Left ventricle myocardium superior (tissue), 1 donor: ENCODE results near the gene LPAR2. TPM values are rescaled to one million over a fixed set of nuclear protein-coding genes. Genes with fewer than 3 reads are reported as not detected.
"Not testable (repeated sequence)": the region's sequence is repeated elsewhere in the genome, so short reads cannot be mapped to it uniquely, and the experiment has no call there.

Experiments used
- ATAC-seq: fragments of 200-7000 bp; cut with Tn5 transposase; one replicate; pipeline ENCODE4 v1.9.1; 2020; ENCODE audit warnings: mild to moderate bottlenecking, moderate library complexity
- DNase-seq: peaks from one replicate; pipeline ENCODE4 v3.0.0-alpha.2; 2020
- intact Hi-C: fragments of 100-400 bp; cut with micrococcal nuclease; formaldehyde crosslinking; loops from one replicate; pipeline ENCODE4 v1.11.0; 2022
- total RNA-seq: library from RNA; stranded (reverse); fragmentation: NEBNext Ultra II Directional; extraction: Animal tissue kit (Norgen Biotek cat#: 25700); gene quantifications from one replicate; pipeline ENCODE4 v1.2.1, GENCODE V29; 2021
- donor health status: DM: no; HTN: yes; CAD: no; lungs with severe emphysema.

The LPAR2 gene
- total RNA-seq, 1 donor from 2014 or later, result 1.6 TPM

DNA sequence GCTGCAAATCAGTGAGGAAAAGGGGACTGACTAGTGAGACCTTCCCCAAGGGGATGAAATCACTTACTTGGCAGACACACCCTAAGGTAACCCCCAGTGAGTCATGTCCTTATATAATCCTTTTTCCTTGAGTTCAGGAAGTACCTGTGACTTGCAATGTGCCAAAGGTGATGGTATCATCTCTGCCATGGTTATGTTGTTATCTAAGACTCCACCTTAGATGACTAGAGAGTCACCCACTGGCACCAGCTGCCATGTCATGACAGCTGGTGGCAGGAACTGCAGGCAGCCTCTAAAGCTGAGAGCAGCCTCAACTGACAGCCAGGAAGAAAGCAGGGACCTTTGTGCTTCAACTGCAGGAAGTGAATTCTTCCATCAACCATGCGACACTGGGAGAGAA is 22.0 kb downstream of the LPAR2 start:
- intact Hi-C loops, result no loop called here
- ATAC-seq (no peak), DNase-seq (no peak)

DNA sequence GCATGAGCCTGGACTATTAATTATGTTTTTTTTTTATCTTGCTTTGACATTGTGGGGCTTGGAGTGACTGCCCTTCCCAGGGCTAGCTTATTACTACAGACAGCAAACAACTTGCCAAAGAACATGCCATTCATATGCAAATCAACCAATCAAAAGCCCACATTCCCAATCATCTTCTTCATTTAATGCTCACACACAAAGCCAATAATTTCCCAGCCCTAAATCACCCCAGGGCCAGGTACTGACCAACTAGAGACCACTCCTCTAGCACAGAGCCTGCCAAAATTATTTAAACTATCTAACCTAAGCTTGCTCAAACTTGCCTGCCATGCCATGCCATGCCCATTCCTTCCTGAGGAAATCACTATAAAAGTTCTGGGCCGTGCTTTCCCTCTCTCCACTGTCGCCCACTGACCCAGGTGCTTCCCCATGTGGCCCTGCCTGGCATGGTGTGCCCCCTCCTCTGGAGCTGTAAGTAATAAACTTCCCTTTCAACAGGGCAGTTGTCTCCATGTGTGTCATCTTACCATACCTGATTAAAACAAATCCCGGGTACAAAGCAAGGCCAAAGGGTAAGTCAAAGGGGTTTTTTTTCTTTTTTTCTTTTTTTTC is 25.2 kb downstream of the LPAR2 start:
- intact Hi-C loops, result no loop called here
- DNase-seq, result no peak
- ATAC-seq, result no peak

DNA sequence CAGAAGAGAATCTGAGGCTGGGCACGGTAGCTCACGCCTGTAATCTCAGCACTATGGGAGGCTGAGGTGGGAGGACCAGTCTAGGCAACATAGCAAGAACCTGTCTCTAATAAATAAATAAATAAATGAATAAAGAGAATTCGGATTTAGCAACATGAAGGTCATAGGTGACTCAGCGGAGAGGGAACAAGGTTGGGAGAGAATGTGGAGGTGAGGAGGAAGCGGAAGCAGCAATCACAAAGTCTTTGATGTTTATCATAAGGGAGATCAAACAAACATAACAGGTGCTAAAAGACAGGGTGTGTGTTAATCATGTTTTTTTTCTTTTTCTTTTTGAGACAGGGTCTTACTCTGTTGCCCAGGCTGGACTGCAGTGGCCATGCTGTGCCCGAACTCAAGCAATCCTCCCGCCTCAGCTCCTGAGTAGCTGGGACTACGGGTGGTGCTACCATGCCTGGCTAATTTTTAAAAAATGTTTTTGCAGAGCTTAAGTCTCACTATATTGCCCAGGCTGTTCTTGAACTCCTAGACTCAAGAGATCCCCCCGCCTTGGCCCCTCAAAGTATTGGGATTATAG is 25.8 kb downstream of the LPAR2 start:
- DNase-seq, result no peak
- intact Hi-C loops, result no loop called here

DNA sequence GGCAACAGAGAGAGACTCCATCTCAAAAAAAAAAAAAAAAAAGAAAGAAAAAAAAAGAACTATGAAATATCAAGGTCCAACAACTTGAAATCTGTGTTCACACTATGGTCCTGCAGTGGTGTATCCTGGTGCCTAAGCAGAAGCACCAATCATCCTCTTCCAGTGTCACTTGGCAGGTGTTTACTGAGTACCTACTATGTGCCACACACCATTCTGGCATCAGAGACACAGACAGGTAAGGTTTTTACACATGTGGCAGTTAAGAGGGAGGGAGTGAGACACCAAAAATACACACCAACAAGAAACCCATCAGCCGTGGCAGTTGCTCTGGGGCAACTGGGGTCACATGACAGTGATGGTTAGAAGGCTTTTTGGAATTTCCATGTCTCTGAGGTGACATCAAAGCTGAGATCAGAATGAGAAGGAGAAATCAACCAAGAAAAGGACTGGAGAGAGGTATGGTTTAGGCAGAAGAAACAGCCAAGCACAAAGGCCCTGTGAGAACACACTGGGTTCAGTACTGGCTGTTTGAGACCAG is 27.2 kb downstream of the LPAR2 start:
- ATAC-seq, result no peak
- intact Hi-C loops, result no loop called here
- DNase-seq, result no peak

More for the DNA sequence above, 25.8 kb downstream of the LPAR2 start:
- no peak for ATAC-seq

DNA sequence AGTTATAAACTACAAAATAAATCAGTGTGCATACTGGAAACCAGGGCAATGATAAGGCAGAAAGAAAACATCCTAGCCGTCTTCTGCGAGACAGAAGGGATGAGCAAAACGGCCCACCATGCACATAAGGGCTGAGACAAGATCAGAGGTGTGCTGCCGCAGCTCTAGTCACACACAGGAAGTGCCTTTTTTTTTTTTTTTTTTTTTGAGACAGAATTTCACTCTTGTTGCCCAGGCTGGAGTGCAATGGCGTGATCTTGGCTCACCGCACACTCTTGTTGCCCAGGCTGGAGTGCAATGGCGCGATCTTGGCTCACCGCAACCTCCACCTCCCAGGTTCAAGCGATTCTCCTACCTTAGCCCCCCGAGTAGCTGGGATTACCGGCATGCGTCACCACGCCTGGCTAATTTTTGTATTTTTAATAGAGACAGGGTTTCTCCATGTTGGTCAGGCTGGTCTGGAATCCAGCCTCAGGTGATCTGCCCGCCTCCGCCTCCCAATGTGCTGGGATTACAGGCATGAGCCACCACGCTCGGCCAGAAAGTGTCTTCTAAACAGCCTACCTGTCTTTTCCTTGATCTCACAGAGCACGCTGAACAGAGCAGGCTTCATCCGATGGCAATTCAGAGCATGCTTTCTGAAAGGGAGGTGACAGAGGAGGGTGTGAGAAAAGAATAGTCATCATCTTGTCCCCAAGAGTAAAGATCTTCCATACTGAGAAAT is 29.1 kb downstream of the LPAR2 start:
- ATAC-seq, intact Hi-C loops, DNase-seq: not testable (repeated sequence)

DNA sequence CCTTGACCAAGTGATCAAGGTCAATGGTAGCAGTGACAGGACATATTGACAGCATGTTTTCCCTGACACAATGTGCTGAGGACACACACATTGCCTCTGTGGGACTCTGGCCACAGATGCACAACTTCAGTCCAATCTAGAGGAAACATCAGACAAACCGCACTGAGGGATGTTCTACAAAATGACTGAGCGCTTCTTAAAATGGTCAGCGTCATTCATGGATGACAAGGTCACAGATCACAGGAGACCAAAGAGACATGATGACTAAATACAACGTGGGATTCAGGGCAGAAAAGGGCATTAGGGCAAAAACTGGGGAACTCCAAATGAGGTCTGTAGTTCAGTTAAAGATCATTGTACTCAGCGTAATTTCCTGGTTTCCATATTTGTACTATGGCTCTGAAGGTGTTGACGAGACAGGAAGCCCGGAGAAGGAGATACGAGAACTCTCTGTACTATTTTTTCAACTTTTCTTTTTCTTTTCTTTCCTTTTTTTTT is 30.2 kb downstream of the LPAR2 start:
- intact Hi-C loops, result no loop called here
- ATAC-seq (no peak), DNase-seq (no peak)

DNA sequence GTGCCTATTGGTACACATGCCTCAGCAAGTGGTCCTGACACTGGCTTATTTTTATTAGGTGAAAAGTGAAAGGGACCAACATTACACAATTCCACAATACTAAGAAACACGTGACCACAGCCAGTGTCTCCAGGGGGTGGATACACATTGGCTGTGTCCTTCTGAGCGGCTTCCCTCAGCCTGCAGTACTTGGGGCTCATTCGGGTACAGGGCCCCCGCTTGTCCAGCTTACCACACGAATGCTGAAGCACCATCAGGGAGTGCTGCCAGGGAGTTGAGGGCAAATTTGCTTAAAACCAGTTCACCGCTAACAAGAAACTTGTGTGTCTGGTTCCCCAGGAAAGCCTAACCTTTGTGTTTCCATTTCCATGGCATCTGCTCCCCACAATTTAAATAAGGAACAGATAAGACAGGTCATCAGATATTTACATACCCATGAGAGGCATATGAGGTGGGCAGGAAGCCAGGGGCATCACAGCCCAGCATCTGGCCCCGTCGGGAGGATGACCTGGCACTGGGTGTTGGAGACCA is 32.8 kb downstream of the LPAR2 start:
- no peak for DNase-seq
- intact Hi-C loops, result no loop called here
- ATAC-seq, result no peak

DNA sequence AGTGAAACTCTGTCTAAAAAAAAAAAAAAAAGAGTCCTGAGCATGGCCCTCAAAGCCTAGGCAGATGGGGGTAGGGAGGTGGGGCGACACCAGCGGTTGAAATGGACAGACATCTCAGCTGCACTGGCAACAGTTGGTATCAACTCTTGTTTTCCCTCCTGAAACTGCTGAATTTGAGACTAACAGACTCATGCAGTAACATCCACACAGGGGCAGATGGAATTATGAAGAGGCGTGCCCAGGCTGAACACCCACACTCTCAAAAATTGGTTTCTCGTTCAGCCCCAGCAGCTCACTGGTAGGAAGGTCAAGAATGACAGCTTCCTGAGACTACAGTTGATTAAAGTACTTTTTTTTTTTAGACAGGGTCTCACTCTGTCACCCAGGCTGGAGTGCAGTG is 33.6 kb downstream of the LPAR2 start:
- ATAC-seq (no peak), DNase-seq (no peak)
- intact Hi-C loops, result no loop called here

DNA sequence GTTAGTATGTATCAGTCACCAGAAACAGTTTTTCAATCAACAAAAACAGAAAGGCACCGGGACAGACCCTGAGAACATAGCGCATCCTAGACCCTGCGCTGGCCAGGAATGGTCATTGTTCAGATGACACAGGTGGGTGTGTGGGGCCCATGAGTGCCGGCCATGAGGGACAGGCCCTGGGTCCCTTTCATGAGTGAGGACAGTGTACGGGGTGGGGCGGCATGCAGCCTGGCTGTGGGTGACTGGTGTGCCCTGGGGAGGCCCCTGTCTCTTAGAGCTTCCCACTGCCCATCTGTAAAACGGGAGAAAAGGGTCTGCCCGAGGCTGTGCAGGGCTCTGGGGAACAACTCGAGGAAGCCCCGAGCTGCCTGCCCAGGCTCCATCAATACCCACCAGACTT is 35.3 kb downstream of the LPAR2 start:
- intact Hi-C loops, result no loop called here
- DNase-seq (no peak), ATAC-seq (no peak)

DNA sequence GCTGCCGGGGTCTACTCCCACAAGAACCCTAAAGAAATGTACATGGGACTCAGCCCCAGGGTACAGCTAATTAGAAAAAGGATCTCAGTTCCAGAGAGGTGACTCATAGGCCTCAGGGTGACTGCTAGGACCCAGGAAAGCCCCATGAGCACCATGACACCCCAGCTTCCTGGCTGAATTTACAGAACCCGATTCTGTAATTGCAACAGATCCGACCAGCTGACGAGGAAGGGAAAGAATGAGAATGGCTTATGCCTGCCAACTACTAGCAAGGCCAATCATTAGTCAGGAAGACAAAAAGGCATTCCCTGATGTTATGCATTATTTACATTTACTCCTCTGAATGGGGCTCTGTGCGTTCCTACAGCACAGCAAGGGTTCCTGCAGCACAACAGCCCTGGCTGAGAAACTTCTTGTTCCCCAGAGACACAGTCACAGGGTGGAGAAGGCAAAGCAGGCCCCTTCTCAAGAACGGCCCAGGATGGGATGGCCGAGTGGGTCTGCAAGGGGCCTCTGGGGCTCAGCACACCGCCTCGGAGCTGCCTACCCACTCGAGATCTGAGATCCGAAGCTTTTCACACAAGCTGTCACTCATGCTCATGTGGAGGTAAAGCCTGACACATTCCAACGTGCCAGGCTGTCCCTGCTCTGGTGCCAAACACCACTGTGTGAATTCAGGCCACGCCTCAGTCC is 36.7 kb downstream of the LPAR2 start:
- ATAC-seq (no peak), DNase-seq (no peak)
- intact Hi-C loops, result no loop called here

DNA sequence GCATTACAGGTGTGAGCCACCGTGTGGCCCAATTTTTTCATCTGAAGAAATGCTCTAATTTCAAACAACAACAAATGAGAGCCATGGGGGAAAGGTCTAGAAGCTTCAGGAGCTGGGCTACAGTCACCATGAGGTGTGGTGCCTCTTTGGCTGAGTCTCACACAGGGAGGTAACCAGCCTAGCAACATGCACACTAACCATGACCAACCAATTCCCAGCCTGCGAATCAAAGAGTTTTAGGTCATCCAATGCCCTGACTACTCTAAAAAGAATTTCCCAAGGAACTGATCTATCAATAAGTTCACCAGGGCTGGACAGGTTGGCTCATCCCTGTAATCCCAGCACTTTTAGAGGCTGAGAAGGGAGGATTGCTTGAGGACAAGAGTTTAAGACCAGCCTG is 39.5 kb downstream of the LPAR2 start:
- ATAC-seq (no peak), DNase-seq (no peak)
- intact Hi-C loops, result no loop called here

DNA sequence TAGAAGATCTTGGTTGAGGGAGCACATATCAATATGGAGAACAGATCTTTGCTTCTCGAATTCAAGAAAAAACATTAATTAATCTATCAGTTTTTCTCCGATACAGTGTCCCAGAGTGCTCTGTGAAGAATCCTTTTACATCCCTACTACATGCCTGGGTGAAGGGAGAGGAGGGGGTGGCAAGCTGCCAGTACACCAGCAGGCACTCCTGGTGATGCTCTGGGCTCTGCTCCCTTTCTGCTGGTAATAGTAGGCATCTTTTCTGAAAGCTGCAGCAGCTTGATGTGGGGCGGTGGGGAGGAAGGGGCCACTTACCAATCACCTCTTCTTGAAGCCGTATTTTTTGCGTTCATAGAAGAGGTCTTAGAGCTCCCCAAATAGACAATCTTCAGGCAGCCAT is 40.2 kb downstream of the LPAR2 start:
- ATAC-seq, result no peak

DNA sequence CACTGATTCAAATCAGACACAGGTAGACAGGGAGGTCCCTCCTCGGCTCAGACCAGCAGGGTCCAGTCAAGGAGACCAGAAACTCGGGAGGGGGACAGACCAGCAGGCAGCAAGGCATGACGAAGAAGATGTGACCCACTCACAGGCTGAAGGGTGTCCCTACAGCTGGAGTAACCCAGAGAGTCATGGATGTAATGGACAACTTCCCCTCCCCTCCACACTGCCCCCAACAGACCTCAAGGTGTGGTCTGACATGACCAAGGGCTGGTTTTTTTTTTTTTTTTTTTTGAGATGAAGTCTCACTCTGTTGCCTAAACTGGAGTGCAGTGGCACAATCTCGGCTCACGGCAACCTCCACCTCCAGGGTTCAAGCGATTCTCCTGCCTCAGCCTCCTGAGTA is 43.7 kb downstream of the LPAR2 start:
- intact Hi-C loops, result no loop called here
- DNase-seq (no peak), ATAC-seq (no peak)

More for the DNA sequence above, 40.2 kb downstream of the LPAR2 start:
- no peak for DNase-seq
- intact Hi-C loops, result no loop called here

DNA sequence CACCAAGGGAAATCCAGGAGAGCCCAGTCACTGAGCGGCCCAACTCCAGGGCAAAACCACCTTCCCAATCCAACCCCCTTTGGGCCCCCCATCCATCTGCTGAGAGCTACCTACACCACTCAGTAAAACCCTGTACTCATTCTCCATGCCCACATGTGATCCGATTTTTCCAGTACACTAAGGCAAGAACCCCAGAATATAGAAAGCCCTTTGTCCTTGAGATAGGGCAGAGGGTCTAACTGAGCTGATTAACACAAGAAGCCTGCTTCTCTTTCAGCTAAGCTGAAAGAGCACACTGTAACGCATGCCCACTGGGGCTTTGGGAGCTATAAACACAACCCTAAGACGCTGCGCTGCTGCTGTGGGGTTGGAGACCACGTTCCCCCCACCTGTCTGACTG is 45.5 kb downstream of the LPAR2 start:
- DNase-seq (no peak), ATAC-seq (no peak)
- intact Hi-C loops, result no loop called here

DNA sequence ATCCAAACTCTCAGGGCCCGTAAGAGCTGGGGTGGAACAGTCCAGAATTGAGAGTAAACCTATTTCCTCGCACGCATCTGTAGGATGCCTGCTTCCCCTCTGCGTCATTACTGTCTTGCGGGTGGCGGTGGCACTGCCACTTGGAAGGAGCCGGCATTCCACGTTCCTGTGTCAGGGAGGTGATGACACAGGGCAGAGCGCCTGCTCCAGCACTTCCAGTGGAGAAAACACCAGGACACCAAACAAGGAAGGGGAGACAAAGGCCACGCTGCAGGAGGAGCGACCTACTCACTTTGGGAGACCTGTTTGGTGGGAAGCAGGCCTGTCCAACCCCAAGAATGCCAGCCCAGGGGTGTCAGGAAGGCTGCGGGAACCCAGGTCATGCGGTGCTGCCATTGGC is 46.6 kb downstream of the LPAR2 start:
- intact Hi-C loops, result no loop called here
- DNase-seq (no peak), ATAC-seq (no peak)

DNA sequence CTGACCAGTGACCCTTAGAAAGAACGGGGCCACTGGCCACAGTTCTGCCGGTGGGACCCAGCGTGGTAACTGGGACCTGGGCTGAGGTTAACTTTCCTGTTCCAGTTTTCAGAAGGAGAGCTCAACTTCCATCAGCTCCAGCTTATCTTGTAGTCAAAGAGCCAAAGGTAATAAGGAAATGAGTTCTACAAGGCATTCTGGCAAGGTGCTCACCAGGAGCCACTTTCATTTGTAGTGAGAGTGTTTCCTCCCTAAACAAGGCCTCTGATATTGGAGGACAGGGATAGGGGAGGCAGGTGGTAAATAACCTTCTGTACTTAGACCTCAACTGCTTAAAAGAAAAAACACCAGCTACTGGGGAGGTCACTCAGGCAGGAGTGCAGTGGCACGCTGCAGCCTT is 47.6 kb downstream of the LPAR2 start:
- intact Hi-C loops, result no loop called here
- DNase-seq (no peak), ATAC-seq (no peak)

DNA sequence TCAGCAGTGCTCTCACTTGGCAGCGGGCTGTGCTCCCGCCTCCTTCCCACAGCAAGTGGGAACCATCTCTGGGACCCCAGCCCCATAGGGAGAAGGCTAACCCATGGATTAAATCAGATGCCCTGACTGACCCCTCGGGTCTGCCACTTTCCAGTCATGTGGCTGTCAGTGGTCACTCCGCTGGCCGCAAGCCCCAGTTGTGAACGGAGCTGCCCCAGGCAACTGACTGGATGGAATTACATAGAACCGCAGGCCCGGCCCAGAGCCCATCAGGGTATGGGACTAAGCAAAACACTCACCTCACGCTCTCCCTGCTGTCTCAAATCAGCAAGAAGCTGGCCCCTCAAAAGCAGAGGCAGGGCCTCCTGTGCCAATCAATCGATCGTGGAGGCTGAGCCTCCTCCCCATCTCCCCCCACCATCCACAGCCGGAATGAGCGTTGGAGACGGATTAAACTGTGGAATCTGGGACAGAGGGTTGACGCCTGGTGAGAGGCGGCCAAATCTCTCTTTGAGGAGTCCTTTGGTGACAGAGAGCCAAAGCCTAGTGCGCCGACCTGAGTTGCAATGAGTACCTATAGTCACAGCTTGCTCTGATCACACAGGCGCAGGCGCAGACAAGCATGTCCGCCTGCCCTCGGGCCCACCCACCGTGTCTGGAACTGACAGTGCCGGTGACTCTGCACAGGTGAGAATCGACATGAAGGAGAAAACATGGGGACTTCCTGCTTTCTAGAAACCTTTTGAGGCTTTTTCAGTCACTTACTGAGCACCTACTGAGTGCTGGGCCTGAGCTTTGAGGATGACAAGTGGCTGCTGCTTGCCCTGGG is 48.3 kb downstream of the LPAR2 start:
- DNase-seq (no peak), ATAC-seq (no peak)
- intact Hi-C loops, result no loop called here

DNA sequence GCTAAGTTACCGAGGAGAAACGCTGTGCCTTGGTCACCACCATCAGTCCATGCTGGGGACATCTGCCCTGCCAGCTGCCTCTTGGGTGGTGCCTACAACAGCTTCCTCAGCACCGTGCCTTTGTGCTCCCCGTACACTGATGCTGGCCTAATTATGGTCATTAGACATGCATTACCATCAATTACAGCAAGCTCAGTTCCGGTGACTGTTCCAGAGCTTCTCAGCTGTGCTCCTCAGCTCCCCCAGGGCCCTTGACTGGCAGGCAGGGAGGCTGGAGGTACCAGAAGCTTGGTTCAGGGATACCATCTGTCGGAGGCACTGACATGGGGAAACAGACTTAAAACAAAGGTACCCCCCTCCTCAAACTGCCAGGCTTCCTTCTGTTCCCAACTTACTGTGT is 49.8 kb downstream of the LPAR2 start:
- DNase-seq (no peak), ATAC-seq (no peak)
- intact Hi-C loops, result no loop called here

DNA sequence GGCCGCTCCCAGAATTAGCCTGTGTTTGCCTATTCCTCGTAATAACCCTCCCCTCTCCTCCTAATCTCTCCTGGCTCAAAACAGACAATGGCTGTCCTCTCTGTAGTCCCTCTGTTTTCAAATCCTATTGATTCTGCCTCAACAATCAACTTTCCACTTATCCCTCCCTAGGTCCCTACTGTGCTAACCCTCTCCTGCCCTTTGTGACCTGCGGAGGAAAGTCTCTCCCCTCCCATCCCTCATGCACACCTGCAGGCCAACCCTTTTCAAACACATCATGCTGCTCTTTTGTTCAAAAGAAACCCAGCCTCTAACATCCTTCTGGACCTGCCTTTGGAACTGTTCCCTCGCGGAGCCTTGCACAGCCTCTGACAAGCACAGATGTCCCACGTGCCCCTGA is 52.6 kb downstream of the LPAR2 start:
- DNase-seq, result no peak
- intact Hi-C loops, result no loop called here
- no peak for ATAC-seq
